HG03039 (cell line): Measurements from ENCODE around the gene ADAMTSL1.

Experiments
- ATAC-seq: cut with Tn5 transposase; IDR thresholded peaks from one replicate; pipeline ENCODE4 v1.9.1; 2021; ENCODE audit warnings: mild to moderate bottlenecking, moderate library complexity; ENCODE audit not compliant: unreplicated experiment

The ADAMTSL1 gene

DNA sequence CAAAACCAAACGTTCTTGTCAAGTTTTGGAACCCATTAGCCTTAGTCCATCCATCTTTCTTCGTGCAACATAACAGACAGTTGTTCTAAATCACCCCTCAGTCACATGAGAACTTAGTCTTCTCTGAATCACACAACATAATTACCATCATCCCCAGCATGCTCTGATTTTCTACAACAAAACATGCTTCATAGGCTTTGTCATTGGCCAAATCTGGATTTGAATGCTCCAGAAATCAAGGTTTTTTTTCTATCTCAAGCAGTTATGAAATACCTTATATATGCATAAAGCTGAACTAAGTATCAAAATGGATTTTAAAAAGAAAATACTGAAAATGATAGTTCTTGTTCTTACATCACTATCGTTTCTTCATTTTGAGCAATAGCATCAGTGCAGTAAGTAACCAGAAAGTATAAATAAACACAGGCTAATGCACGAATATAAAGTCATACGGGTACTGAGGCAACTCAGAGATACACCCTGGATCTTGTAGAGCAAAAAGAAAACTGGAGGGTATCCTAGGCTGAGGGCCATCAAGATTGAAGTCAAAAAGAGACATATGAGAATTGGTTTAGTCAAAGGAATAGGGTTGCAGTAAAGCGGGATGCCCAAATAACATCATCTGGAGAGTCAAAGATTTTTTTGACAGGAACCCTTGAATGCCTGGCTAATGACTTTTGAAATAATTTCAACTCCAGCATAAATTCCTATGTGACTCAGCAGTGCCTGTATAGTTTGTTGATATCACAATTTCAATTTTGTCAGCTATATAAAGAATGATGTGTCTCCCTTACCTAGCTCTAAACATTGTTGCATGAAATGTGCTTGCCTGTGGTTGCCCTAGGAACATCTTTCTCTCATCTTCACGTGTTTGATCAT lies 164.7 kb downstream of the ADAMTSL1 start:
- ATAC-seq: no peak

DNA sequence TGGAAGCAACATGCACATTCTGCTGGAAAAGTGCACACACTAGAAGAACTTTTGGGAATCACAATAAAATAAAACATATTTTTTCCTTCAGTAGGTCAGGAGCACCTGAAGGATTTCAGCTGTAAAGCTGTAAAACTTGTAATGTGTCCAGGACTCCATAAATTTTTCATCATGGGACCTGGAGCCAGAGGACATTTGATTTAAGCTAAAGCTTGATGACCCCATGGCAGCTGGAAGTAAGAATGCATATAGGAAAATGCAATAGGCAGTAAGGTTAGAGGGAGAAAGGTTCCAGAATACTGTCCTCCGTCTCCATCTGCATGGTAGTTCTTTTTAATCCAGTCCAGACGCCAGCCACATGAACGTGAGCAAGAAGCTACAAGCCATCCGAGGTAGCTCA lies 166.0 kb downstream of the ADAMTSL1 start:
- no peak for ATAC-seq

DNA sequence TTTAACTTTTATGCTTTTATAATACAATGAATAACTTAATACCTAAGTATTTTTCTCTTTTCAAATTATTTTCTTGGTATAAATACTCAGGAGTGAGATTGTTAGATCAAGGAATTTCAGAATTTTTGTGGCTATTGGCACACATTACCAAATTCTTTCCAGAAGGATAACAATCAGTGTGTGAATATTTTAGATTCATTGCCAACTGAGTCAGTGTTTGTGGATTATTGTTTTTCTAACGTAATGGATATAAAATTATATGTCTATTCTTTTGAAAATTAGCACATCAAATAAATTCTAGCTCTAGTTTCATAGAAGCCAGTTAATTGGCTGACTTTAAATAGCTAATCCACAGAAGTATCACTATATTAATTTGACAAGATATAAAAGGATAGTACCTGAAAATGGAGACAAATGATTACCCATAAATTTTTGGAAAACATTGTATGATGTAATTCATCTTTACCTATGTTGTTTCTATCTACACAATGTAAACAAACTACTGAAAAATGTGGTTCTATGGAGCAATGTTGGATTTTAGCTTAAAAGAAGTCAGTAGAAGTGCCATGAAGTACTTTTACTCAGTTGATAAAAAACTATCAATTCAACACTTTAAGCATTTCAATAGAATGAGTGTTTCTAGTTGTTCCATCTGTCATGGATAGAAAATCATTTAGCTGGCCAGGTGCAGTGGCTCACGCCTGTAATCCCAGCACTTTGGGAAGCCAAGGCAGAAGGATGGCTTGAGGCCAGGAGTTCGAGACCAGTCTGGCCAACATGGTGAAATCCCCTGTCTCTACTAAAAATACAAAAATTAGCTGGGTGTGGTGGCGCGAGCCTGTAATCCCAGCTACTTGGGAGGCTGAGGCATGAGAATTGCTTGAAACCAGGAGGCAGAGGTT lies 185.1 kb downstream of the ADAMTSL1 start:
- no peak for ATAC-seq

DNA sequence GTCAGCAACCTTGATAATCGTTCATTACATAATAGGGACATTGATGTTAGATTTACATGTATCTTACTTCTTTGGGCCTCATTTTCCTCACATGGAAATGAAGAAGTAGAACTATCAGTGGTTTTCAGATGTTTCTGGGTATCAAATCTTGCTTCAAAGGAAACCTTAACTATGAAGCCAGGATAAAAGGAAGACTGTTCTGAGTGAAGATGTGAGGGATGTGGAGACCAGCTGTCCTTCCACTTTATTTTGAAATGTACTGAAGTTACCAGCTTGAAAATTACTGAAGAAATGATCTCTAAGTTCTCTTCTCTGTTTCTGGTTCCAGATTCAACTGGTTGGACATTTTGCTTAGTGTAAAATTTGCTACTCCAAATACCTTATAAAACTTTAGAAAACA lies 186.0 kb downstream of the ADAMTSL1 start:
- ATAC-seq: no peak

DNA sequence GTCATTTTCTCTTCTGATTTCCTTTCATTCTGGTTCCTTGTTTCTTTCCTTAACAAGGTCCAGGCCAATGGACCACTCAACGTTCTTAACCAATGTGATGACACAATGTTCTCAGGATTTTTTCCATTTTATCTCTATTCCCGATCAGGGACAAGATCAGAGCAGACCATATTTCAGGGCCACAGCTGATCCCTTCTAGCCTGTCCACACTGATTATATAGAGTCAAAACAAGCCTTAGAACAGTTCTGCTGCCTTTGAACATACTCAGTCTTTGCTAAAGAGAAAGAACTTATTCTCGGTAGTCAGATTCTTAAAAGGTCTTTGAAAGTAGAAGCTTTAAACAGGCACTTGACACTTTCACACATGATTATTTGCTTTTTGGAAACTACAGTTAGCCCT lies 188.4 kb downstream of the ADAMTSL1 start:
- ATAC-seq: no peak

DNA sequence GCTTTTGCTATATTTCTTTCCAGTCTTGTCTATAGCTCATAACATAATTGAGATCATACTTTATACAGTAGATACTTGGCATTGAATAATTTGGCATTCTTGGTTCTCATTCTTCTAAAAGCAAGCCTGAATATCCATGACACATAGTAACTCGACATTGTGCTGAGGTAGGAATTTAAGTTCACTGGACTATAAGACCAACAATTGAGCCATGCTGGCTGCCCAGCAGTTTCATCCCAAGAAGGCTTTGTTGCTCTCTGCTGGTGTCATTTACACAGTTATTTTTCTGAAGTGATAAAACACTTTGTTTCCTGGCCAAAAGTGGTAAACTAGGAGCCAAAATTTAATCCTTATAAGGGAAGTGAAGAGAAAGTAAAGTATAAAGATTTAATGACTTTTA lies 192.0 kb downstream of the ADAMTSL1 start:
- no peak for ATAC-seq

DNA sequence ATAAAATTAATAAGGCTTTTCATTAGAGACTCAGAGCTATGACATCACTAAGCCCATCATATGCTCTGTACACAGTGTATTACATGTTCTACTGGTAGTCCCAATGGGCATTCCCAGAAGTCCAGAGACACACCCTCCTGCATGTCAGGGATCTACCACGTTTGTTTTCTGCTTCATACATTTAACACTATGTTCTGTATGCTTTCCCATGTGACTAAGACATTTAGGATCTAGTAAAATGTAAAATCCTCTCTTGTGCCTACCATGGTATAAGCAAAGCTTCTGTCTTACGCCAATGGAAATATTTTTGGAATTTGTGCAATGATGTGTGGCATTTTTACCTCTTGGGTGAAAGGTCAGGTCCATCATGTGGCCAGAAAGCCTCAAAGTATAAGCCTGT lies 192.4 kb downstream of the ADAMTSL1 start:
- no peak for ATAC-seq

DNA sequence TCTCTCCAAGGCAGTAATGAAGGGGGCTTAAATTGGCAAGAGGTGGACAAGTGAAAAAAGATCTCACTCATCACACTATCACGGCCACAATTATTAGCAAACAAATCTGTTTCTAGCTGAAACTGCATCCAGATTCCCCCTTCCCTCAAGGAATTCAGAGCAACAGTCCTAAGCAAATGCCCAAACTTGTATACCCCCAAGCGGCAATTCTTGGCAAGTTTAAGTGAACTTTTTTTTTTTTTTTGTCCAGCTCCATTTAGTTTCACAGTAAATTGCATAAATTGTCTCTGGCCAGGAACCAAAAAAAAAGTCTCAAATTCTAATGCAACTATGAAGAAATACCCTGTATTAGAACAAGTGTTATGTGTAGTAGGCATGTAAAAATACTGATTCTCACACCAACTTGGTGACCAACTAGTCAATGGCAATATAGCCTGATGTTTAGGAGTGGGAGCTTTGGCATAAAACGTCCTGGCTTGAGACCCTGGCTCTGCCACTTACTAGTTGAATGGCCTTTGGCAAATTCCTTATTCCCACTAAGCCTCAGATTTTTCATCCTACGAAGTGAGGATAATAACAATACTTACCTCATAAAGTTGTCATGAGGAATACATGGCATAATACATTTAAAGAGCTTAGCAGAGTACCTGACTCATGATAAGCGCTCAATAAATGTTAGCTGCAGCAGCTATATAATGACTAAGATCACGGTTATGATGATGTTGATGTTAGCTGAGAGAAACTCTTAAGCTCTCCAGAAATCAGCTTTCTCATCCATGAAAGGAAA lies 193.2 kb downstream of the ADAMTSL1 start:
- no peak for ATAC-seq

DNA sequence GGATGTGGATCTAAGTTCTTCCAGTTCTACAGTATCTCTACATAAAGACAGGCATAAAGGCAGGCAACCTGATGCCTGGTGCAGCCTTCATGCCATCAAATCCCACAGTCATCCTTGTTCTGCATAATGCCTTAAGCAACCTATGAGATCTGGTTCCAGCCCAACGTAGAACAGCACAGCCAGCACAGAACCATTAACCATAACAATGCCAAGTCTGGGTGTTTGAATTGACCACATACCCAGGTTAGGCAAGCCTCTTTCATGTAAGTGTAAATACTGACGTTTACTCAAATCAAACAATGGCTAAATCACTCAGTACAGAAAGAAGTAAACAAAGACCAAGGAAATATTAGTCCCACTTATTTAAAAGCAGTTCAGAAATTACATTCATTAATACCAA lies 195.0 kb downstream of the ADAMTSL1 start:
- ATAC-seq: no peak

DNA sequence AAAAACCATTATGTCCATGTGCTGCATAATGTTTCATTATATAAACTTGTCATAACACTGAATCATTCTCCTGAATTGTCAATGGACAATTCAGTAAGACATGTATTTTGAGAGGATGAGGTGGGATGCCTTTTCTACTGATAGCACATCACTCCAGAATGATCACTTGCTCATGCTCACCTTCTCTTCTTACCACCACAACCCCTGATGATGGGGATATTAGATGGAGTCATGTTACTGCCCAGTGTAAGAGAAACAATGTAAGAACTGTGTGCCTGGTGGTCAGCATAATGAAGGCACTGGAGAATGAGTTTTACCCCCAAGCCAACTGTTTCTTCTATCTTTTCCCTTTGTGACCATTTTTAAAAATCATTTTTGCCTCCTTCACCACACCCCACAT lies 198.8 kb downstream of the ADAMTSL1 start:
- ATAC-seq: no peak

DNA sequence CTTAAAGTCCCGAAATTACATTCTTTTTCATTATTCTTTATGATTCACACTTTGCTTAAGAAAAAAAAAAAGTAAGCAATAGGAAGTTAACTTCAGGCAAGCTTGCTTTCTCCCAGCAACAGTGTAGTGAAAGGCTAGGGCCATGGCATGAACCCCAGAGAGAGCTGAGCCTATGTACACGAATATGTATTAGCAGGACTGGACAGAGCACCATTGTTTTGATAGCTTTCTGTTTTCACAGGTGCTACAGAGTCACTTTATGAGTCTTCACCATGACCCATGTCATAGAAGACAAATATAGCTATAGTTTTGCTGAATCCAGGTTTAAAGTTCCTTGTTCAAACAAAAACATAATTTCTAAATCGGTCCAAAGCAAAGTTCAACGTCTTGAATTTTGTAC lies 199.2 kb downstream of the ADAMTSL1 start:
- ATAC-seq: no peak

DNA sequence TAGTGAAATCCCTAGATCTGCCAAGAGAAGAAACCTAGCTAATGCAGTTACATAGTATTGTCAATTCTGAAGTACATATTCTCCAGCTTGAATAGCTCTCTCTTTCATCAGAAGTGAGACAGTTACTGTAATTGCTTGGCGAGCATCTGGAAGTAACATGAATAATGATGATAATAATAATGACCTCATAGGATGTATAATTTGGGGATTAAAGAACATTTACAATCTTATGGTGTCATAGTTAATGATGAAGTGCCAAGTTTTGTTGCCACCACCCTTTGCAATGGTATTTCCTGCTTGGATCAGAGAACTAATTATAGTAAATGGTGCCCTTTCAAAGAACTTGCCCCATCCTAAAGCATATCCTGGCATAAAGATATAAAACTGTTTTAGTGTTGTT lies 201.4 kb downstream of the ADAMTSL1 start:
- ATAC-seq: no peak

DNA sequence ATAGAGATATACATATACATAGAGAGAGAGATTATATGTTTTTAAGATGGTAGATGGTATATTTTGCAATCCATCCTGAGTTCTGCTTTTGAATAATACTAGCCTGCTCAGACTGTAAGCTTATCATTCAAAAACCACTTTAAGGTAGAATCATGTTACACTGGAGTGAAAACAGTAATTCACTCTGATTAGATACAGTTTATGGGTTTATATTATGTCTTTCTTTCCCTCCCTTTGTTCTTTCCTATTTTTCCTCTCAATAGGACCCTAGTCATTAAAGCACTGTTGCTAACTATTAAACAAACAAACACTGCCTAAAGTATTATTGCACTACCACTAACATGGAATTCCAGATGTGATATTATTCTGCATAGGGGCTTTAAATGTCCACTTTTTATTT lies 202.0 kb downstream of the ADAMTSL1 start:
- no peak for ATAC-seq

DNA sequence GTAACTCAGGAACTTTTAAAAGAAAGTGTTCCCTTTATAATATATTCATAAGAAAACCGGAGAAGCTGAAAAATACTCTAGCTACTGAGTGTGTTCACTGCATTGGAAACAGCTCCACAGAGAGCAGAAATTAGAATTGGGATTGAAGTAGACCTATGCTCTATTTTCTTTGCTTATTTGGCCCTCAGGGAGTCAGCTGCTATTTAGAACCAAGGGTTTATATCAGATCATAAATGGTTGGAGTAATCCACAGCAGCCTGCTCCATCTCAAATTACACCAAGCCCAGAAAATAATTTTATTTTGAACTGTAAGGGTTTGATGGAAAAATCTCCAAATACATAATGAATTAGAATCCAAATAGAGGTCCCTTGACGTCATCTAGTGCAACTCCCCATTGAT lies 202.6 kb downstream of the ADAMTSL1 start:
- no peak for ATAC-seq

DNA sequence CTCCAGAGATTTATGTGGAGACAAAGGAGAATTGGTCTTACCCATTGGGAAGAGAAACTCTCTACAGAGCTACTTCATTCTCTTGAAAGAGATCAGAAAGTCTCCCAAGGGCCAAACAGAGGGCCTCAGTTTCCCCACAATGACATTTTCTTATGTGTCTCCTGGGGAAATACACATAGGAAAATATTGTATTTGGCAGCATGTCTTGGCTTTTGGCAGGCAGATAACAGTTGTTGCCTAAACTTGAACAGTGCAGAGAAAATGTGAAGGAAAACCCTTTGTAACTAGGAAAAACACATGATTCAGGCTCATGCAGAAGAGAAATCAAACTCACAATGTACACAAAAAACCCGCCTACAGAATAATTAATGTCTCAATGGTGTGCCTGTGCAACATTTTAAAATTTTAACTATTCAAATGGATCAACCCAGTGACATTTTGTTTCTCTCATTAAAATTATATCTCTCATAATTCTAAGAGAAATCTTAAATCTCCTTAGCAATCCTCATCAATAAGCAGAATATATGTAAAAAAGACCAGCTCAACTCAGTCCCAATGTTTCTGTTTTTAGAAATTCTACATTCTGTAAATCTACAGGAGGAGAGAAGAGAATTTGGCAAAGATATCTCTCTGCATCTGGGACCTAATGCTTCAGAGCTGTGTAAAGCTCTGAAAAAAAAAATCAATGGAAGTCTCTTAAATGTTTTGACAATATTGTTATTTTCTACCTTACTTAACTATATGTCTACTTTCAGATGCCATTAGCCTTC lies 205.1 kb downstream of the ADAMTSL1 start:
- ATAC-seq: no peak

DNA sequence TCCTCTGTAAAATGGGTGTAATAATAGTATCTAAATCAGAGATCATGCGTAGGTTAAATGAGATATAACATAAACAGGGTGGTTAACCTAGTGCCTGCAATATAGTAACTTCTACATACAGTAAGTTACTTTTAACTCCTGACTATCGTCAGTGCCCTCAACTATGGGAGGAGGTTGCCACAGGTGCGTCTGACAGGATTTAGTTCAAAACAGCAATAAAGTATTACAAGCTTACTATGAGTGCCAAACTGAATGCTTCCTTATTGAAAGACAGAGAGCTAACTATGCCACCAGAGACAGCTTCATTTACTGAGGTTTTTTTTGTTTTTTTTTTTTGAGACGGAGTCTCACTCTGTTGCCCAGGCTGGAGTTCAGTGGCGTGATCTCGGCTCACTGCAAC lies 209.0 kb downstream of the ADAMTSL1 start:
- no peak for ATAC-seq

DNA sequence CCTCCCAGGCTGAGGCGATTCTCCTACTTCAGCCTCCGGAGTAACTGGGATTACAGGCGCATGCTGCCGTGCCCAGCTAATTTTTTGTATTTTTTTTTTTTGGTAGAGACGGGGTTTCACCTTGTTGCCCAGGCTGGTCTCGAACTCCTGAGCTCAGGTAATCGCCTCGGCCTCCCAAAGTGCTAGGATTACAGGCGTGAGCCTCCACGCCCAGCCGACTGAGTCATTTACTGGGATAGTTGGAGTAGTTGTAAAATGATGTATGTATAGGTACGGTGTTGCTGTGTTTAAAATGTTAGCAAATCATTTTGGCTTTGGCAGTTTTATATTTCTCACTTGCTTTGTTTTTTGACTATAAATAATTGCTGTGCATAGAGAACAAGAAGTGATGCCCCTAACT lies 209.4 kb downstream of the ADAMTSL1 start:
- ATAC-seq: no peak

DNA sequence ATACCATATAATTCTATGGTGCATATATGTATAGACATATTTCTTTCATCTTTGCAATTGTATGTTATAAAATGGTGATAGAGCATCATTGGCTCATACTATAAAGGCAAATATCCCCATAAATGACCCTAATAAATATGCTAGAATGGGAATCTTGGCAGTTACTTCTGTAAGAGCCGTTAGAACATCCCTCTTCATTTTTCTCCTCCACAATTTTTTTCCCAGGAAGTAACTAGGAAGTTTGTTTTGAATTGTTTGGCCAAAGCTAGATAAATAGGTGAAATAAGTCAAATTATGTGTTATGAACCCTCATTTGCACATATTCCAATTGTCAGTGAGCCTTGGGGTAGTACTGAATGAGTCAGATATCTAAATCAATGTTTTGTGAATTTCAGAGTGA lies 209.9 kb downstream of the ADAMTSL1 start:
- ATAC-seq: no peak

DNA sequence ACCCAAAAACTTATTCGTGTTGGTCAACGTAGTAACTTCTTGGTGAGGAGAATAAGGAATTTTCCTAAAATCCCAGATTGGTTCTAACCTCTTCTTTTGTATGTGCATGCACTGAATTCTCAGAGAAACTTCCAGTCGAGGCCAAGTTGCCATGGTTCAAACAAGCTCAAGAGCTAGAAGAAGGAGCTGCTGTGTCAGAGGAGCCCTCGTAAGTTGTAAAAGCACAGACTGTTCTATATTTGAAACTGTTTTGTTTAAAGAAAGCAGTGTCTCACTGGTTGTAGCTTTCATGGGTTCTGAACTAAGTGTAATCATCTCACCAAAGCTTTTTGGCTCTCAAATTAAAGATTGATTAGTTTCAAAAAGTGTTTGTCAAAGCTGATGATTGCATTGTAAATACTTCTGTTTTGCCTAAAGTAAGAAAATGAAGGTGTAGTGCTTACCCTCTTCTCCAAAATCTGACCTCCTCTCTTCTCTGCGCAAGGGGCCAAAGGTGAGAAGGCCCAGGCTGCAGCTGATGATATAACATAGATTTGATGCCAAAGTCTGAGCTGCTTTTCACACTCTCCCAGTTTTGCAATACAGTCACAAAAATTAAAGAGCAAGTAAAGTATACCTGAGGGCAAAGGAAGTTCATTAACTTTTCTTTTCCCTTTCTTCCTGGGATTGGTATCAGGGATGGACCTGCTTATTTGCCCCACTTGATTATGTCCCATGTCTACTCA lies 210.8 kb downstream of the ADAMTSL1 start:
- no peak for ATAC-seq
